Measurements from ENCODE around the gene HYAL3. TPM values are rescaled to one million over a fixed set of nuclear protein-coding genes. Genes with fewer than 3 reads are reported as not detected.
A peak's percentile ranks its signal among the peaks of the same experiment; 100 is the strongest.

Gene HYAL3
- total RNA-seq, 4 donors from 2014 or later = 1.9 to 4.1 (median 2.6) TPM

DNA sequence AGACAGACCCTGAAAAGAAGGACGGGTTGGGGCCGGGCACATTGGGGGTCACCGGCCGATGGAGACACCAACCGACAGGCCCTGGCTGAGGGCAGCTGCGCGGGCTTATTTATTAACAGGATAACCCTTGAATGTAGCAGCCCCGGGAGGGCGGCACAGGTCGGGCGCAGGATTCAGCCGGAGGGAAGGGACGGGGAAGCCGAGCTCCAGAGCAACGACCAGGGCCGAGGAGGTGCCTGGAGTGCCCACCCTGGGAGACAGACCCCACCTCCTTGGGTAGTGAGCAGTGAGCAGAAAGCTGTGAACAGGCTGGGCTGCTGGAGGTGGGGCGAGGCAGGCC lies 22.5 kb downstream of the HYAL3 start:
- 85 to 87% methylated on average over 17 of the region's 17 CpGs for WGBS, 2 donors
- intact Hi-C loops (cut with DNase I; ENCODE audit: low total_unique reads) = loop anchor here (10.0 kb wide), 1 partner anchor 152 kb away; no protein-coding TSS in a partner anchor

DNA sequence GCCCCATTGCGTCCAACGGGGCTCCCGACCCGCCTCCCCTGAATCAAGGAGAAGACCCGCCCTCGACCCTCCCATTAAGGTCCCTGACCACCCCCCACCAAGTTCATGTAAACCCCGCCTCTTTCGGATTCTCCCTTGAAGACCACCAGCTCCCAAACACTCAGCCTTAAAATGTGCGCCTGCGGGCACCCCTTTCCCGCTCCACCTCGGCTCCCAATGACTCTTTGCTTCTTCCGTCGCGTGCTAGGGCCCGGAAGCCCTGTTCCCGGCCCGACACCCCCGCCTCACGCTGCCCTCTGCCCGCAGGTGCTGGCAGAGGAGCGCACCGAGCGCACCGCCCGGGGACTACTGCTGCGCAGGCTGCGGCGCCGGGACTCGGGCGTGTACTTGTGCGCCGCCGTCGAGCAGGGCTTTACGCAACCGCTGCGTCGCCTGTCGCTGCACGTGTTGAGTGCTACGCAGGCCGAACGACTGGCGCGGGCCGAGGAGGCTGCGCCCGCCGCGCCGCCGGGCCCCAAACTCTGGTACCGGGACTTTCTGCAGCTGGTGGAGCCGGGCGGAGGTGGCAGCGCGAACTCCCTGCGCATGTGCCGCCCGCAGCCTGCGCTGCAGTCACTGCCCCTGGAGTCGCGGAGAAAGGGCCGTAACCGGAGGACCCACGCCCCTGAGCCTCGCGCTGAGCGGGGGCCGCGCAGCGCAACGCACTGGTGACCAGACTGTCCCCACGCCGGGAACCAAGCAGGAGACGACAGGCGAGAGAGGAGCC lies 23.0 kb downstream of the HYAL3 start:
- TF ChIP-seq, protein P1, sequence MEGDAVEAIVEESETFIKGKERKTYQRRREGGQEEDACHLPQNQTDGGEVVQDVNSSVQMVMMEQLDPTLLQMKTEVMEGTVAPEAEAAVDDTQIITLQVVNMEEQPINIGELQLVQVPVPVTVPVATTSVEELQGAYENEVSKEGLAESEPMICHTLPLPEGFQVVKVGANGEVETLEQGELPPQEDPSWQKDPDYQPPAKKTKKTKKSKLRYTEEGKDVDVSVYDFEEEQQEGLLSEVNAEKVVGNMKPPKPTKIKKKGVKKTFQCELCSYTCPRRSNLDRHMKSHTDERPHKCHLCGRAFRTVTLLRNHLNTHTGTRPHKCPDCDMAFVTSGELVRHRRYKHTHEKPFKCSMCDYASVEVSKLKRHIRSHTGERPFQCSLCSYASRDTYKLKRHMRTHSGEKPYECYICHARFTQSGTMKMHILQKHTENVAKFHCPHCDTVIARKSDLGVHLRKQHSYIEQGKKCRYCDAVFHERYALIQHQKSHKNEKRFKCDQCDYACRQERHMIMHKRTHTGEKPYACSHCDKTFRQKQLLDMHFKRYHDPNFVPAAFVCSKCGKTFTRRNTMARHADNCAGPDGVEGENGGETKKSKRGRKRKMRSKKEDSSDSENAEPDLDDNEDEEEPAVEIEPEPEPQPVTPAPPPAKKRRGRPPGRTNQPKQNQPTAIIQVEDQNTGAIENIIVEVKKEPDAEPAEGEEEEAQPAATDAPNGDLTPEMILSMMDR (IDR thresholded peaks at IDR 0.05) = no peak
- no peak for TF ChIP-seq POLR2A (IDR thresholded peaks at IDR 0.05)
- WGBS, 2 donors = 65 to 73% methylated on average over 77 to 78 of the region's 79 CpGs
- no peak overlapping the region for H3K4me3 ChIP-seq (ENCODE audit: low read depth, poor library complexity, severe bottlenecking)
- intact Hi-C loops (cut with DNase I; ENCODE audit: low total_unique reads) = loop anchor here (10.0 kb wide), 1 partner anchor 151 kb away; no protein-coding TSS in a partner anchor
- no peak for DNase-seq (ENCODE audit: low spot score in 2 of 2)

More for the DNA sequence above, 22.5 kb downstream of the HYAL3 start:
- H3K4me3 ChIP-seq (ENCODE audit: low read depth, poor library complexity, severe bottlenecking) = no peak overlapping the region
- DNase-seq (ENCODE audit: low spot score in 2 of 2) = no peak
- TF ChIP-seq, protein P1 (IDR thresholded peaks at IDR 0.05) = no peak
- no peak for TF ChIP-seq POLR2A (IDR thresholded peaks at IDR 0.05)

DNA sequence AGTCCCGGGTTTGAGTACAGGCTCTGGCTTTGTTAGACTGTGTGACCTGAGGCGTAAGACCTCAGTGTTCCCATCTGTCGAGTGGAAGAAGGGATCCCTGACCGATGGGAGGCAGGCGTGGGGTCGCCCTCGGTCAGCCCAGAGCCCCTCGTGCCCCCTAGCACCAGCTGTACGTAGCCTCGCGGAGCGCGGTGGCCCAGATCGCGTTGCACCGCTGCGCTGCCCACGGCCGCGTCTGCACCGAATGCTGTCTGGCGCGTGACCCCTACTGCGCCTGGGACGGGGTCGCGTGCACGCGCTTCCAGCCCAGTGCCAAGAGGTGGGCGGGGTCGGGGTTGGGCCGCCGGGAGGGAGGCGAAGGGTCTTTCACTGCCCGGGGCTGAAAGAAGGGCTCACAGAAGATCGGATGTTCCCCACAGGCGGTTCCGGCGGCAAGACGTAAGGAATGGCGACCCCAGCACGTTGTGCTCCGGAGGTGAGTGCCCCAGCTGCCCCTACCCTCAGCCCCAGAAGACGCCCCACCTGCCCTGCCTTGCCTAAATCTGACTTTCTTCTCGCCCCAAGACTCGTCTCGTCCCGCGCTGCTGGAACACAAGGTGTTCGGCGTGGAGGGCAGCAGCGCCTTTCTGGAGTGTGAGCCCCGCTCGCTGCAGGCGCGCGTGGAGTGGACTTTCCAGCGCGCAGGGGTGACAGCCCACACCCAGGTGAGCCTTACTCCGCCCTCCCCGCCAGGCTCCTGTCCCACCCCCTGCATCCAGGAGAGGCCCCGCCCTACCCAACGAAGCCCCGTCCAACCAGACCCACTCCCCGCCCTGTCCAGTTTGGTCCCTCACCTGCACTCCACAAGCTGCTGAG lies 23.8 kb downstream of the HYAL3 start:
- 64 to 68% methylated on average over 57 to 63 of the region's 65 CpGs for WGBS, 2 donors
- H3K4me3 ChIP-seq (ENCODE audit: low read depth, poor library complexity, severe bottlenecking) = no peak overlapping the region
- DNase-seq (ENCODE audit: low spot score in 2 of 2) = no peak
- TF ChIP-seq, protein P1 (IDR thresholded peaks at IDR 0.05) = no peak
- no peak for TF ChIP-seq POLR2A (IDR thresholded peaks at IDR 0.05)
- intact Hi-C loops (cut with DNase I; ENCODE audit: low total_unique reads) = loop anchor here (10.0 kb wide), 1 partner anchor 151 kb away; no protein-coding TSS in a partner anchor

DNA sequence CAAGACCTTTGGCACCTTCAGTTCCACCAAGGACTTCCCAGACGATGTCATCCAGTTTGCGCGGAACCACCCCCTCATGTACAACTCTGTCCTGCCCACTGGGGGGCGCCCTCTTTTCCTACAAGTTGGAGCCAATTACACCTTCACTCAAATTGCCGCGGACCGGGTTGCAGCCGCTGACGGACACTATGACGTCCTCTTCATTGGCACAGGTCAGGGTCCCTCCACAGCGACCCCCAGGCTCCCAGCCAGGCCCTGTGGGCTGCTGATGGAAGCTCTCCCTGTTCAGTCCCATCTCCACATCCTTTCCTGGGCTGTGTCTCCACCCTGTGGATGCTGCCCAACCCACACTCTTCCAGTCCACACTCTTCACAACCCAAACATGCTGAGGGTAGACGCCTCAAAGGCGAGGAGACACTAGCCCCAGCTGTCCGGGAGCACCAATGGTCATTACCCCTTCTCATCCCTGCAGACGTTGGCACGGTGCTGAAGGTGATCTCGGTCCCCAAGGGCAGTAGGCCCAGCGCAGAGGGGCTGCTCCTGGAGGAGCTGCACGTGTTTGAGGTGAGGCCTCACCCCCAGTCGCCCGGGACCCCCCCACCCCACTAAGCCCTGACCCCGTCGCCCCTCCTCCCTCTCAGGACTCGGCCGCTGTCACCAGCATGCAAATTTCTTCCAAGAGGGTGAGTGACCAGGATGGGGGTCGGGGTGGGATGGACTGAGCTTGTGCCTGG lies 24.7 kb downstream of the HYAL3 start:
- H3K4me3 ChIP-seq (ENCODE audit: low read depth, poor library complexity, severe bottlenecking) = no peak overlapping the region
- no peak for TF ChIP-seq POLR2A (IDR thresholded peaks at IDR 0.05)
- TF ChIP-seq, protein P1 (IDR thresholded peaks at IDR 0.05) = peak in 1 of 3 donors; percentile 25
- peak in 1 of 2 donors; percentile 94 for DNase-seq (ENCODE audit: low spot score in 2 of 2)
- WGBS, 2 donors = 43 to 52% methylated on average over 24 to 26 of the region's 26 CpGs
- intact Hi-C loops (cut with DNase I; ENCODE audit: low total_unique reads) = loop anchor here (10.0 kb wide), 1 partner anchor 150 kb away; no protein-coding TSS in a partner anchor

DNA sequence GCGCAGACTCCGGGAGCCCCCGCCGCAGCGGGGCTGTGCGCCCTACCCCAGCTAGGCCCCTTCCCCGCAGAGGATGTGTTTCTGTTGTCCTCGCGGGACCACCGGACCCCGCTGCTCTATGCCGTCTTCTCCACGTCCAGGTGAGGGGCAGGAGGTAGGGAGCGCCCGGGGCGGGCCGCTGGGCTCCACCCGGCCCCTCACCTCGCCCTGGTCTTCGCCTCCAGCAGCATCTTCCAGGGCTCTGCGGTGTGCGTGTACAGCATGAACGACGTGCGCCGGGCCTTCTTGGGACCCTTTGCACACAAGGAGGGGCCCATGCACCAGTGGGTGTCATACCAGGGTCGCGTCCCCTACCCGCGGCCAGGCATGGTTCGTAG lies 25.5 kb downstream of the HYAL3 start:
- DNase-seq (ENCODE audit: low spot score in 2 of 2) = no peak
- no peak overlapping the region for H3K4me3 ChIP-seq (ENCODE audit: low read depth, poor library complexity, severe bottlenecking)
- WGBS, 2 donors = 52 to 67% methylated on average over 31 of the region's 31 CpGs
- TF ChIP-seq POLR2A (IDR thresholded peaks at IDR 0.05) = no peak
- TF ChIP-seq, protein P1 (IDR thresholded peaks at IDR 0.05) = no peak
- intact Hi-C loops (cut with DNase I; ENCODE audit: low total_unique reads) = loop anchor here (2.0 to 10.0 kb wide), 2 partner anchors 47 to 149 kb away; no protein-coding TSS in a partner anchor

Data from lower leg skin (tissue), 4 donors.